Cardiac muscle cell (in vitro differentiated cells and primary cell): ENCODE data around the gene TM4SF5. TPM values are rescaled to one million over a fixed set of nuclear protein-coding genes. Genes with fewer than 3 reads are reported as not detected.

Experiments used
- DNase-seq, 2 donors: peaks; one replicate each; pipeline versions ENCODE4 v3.0.0 to v3.0.0-alpha.2; 2010 to 2017; ENCODE audit warnings: low read depth in 1 of 2, low spot score in 1 of 2
- H3K27ac ChIP-seq: fragments of 200-600 bp; sonication (generic); 2 replicates; pipeline ENCODE4 v1.5.1; 2016
- H3K27me3 ChIP-seq: fragments of 200-600 bp; sonication (generic); 2 replicates; pipeline ENCODE4 v1.6.0; 2016; ENCODE audit warnings: control low read depth
- H3K36me3 ChIP-seq: fragments of 200-600 bp; sonication (generic); 2 replicates; pipeline ENCODE4 v1.5.1; 2016; ENCODE audit warnings: control low read depth
- H3K4me1 ChIP-seq: fragments of 200-600 bp; sonication (generic); 2 replicates; pipeline ENCODE4 v1.8.1; 2017; ENCODE audit warnings: low read depth, mild to moderate bottlenecking, mixed run types
- H3K4me3 ChIP-seq: fragments of 200-600 bp; sonication (generic); 2 replicates; pipeline ENCODE4 v1.5.1; 2016; ENCODE audit warnings: mild to moderate bottlenecking
- H3K9me3 ChIP-seq: fragments of 200-600 bp; sonication (generic); 2 replicates; pipeline ENCODE4 v1.5.1; 2017; ENCODE audit warnings: low read depth, mild to moderate bottlenecking, control low read depth
- polyA plus RNA-seq: library from polyadenylated mRNA; unstranded; fragments of >200 nt; fragmentation: Nextera tagmentation; extraction: Ambion mirVana; gene quantifications from 2 replicates; pipeline ENCODE4 v1.2.1, GENCODE V29; 2016
- total RNA-seq: library from RNA; depleted of rRNA; stranded (reverse); fragments of >200 nt; gene quantifications from 2 replicates; pipeline ENCODE4 v1.2.3, GENCODE V29; 2016
- TF ChIP-seq, protein P1 (sequence below): IDR thresholded peaks from 2 replicates; pipeline ENCODE4 v1.5.1; 2012; ENCODE audit warnings: low read depth, mild to moderate bottlenecking, low read length

The TM4SF5 gene
- total and polyA plus RNA-seq, 2 experiments from 2014 or later, result not detected

DNA sequence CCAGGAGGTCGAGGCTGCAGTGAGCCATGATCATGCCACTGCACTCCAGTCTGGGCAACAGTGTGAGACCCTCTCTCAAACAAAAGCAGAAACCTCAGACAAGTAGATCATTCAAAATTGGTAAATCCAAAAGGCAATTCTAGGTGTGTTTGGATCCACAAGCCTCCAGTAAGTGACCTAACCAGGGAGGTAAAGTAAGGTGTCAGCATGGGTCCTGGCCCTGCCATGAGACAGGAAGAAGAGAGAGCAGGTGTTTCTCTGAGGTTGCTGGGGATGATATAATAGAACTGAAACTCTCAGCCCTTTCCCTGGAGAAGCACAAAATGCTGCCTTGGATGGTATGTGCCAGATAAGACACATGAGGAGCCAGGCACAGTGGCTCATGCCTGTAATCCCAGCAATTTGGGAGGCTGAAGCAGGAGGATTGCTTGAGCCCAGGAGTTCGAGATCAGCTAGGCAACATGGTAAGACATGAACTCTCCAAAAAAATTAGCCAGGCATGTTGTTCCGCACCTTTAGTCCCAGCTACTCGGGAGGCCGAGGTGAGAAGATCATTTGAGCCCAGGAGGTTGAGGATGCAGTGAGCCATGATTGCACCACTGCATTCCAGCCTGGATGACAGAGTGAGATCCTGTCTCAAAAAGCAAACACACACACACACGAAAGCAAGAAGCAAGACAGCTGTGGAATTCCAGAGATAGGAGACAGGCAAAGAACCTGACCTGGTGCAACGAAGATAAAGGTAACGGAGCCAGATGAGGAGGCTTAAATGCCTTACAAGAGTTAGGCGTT, 6.5 kb downstream of the TM4SF5 start:
- H3K4me1 ChIP-seq, result no peaks in the 10 kb centered on the region
- no peak overlapping the region for H3K4me3 ChIP-seq
- TF ChIP-seq, protein P1, sequence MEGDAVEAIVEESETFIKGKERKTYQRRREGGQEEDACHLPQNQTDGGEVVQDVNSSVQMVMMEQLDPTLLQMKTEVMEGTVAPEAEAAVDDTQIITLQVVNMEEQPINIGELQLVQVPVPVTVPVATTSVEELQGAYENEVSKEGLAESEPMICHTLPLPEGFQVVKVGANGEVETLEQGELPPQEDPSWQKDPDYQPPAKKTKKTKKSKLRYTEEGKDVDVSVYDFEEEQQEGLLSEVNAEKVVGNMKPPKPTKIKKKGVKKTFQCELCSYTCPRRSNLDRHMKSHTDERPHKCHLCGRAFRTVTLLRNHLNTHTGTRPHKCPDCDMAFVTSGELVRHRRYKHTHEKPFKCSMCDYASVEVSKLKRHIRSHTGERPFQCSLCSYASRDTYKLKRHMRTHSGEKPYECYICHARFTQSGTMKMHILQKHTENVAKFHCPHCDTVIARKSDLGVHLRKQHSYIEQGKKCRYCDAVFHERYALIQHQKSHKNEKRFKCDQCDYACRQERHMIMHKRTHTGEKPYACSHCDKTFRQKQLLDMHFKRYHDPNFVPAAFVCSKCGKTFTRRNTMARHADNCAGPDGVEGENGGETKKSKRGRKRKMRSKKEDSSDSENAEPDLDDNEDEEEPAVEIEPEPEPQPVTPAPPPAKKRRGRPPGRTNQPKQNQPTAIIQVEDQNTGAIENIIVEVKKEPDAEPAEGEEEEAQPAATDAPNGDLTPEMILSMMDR, result no peak
- no peaks in the 10 kb centered on the region for H3K36me3 ChIP-seq
- no peaks in the 10 kb centered on the region for H3K9me3 ChIP-seq
- DNase-seq, result peak in 1 of 2 donors; percentile 27
- no peak overlapping the region for H3K27ac ChIP-seq
- peaks cover 9% of the 10 kb centered on the region for H3K27me3 ChIP-seq

DNA sequence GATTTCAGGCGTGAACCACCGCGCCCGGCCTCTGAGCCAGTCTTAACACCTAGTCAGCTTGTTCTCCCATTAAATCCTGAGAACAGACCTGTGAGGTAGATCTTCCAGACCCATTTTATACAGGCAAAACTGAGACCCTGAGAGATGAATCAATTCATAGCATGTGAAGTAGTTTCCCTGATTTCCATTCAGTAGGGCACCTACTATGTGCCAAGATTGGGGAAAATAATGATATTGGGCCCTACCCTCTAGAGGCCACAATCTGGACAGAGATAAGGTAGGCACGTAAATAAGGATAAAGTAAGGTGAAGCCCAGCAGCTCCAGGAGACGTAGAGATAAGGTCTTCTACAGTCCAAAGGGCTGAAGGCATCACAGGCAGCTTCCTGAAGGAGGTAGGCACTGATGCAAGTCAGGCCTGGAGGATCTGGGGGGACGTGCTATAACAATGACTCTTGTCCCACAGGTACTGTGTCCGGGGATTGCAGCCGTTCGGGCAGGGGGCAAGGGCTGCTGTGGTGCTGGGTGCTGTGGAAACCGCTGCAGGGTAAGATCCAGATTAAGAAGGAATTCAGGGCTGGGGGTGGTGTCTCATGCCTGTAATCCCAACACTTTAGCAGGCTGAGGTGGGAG, 8.8 kb downstream of the TM4SF5 start:
- no peak overlapping the region for H3K27ac ChIP-seq
- DNase-seq, result no peak
- H3K9me3 ChIP-seq, result no peaks in the 10 kb centered on the region
- no peak overlapping the region for H3K4me3 ChIP-seq
- H3K27me3 ChIP-seq, result peaks cover 10% of the 10 kb centered on the region
- H3K4me1 ChIP-seq, result no peaks in the 10 kb centered on the region
- no peaks in the 10 kb centered on the region for H3K36me3 ChIP-seq
- TF ChIP-seq, protein P1, result no peak

DNA sequence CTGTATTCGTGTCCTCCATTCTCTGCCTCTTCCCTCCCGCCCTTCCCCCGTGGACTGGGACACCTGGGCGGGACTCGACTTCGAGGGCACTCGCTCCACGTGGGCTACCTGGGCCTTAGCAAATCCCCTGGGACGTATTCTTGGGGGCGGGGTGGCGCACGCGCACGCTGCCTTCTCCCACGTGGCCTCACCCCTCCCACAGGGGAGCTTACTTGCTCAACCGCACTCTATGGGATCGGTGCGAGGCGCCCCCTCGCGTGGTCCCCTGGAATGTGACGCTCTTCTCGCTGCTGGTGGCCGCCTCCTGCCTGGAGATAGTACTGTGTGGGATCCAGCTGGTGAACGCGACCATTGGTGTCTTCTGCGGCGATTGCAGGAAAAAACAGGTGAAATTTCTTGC, 11.0 kb downstream of the TM4SF5 start:
- no peaks in the 10 kb centered on the region for H3K9me3 ChIP-seq
- no peak overlapping the region for H3K4me3 ChIP-seq
- TF ChIP-seq, protein P1, result no peak
- no peaks in the 10 kb centered on the region for H3K4me1 ChIP-seq
- H3K27ac ChIP-seq, result no peak overlapping the region
- peaks cover 20% of the 10 kb centered on the region for H3K27me3 ChIP-seq
- no peak for DNase-seq
- H3K36me3 ChIP-seq, result no peaks in the 10 kb centered on the region

DNA sequence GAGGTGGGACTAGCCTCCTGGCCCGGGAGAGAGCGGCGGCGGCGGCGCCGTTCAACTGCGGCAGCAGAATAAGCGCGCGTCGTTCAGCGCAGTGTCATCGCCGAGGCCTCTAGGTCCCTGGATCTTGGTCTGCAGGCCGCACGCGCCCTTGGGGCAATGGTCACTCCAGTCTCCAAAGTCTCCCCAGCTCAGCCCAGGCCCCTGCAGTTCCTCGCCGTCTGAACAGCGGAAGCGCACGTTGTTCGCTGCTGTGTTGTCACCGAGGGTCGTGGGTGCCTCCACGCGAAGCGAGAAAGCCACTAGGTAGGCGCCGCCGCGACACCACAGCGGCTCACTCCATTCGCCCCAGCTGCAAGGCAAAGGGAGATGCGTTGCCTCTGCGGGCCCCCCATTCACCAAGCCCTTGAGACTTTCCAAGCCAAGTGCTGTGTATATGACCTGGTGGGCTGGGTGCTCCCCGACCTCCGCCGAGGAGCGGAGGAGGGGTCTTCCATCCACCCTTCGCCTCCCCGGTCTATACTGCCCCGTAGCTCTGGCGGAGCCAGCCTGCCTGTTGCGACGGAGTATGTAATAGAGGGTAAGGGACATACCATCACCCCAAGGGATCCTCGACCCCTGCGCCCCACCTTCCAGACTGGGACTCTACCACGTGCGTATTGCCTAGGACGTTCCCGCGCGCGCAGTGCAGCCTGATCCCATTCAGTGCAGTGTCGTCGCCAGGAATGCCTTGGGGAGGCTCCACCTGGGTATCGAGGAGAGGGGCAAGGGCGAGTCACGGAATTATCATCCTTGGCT, 13.8 kb downstream of the TM4SF5 start:
- Histone ChIP-seq H3K36me3 (no peaks in the 10 kb centered on the region), H3K4me1 (no peaks in the 10 kb centered on the region), H3K27ac (no peak overlapping the region), H3K4me3 (no peak overlapping the region), H3K27me3 (peaks cover 20% of the 10 kb centered on the region), H3K9me3 (no peaks in the 10 kb centered on the region)
- TF ChIP-seq, protein P1, result no peak
- DNase-seq, result peak in 1 of 2 donors; percentile 4

DNA sequence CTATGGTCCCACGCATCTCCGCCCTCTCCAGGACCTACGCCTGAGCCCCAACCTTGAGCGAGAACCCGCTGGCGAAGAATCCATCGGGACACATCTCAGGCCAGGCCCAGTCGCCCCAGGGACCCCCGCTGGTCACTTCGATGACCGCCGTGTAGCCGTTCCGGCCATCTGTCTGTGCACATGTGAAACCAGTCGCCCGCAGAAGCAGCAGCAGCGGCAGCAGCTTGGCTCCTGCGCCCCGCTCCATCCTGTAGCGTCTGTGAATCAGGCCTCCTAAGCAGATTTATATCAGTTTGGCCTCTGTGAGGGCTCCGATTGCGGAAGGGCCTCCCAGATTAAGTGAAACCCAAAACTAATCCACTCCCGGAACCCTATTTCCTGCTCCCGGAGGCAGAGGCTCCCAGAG, 14.4 kb downstream of the TM4SF5 start, which contains the start of gene VMO1:
Gene VMO1 (minus strand): TSS at position 259 of the 406 bp plus-strand sequence. CDS start 12 bp downstream, at position 247.
- Histone ChIP-seq H3K4me1 (no peaks in the 10 kb centered on the region), H3K4me3 (no peak within 1 kb of the TSS), H3K36me3 (no peaks in the 10 kb centered on the region), H3K27ac (no peak within 1 kb of the TSS), H3K27me3 (peaks cover 20% of the 10 kb centered on the region), H3K9me3 (no peaks in the 10 kb centered on the region)
- TF ChIP-seq, protein P1, result no peak
- peak in 1 of 2 donors; percentile 44 for DNase-seq
